Neural cell (in vitro differentiated cells): ENCODE results near the gene MRPL19. TPM values are rescaled to one million over a fixed set of nuclear protein-coding genes. Genes with fewer than 3 reads are reported as not detected.

Source experiments
- H2AFZ ChIP-seq: fragments of 200-600, 300-800 bp; sonication (generic), shearing (Covaris generic); 2 replicates; pipeline ENCODE4 v1.6.0; 2014; ENCODE audit warnings: low read depth, mild to moderate bottlenecking, antibody characterized with exemption, low read length, moderate library complexity
- H3F3A ChIP-seq: fragments of 200-600 bp; shearing (Covaris generic); 2 replicates; pipeline ENCODE4 v1.6.1; 2016; ENCODE audit warnings: mild to moderate bottlenecking, moderate library complexity, mixed read lengths, antibody characterized with exemption, low read length; ENCODE audit not compliant: insufficient read depth, poor library complexity, severe bottlenecking
- H3K27ac ChIP-seq: fragments of 200-600, 300-800 bp; sonication (generic), shearing (Covaris generic); 2 replicates; pipeline ENCODE4 v1.5.1; 2014; ENCODE audit warnings: mild to moderate bottlenecking, low read length, moderate library complexity
- H3K27me3 ChIP-seq: fragments of 300-800, 200-600 bp; sonication (generic), shearing (Covaris generic); 2 replicates; pipeline ENCODE4 v1.6.0; 2014; ENCODE audit warnings: mild to moderate bottlenecking, low read depth, low read length, moderate library complexity; ENCODE audit not compliant: insufficient read depth
- H3K36me3 ChIP-seq: fragments of 300-800, 200-600 bp; sonication (generic), shearing (Covaris generic); 2 replicates; pipeline ENCODE4 v1.5.1; 2014; ENCODE audit warnings: mild to moderate bottlenecking, antibody characterized with exemption, low read length, moderate library complexity; ENCODE audit not compliant: insufficient read depth
- H3K4me2 ChIP-seq: fragments of 300-800, 200-600 bp; sonication (generic), shearing (Covaris generic); 2 replicates; pipeline ENCODE4 v1.6.0; 2014; ENCODE audit warnings: mild to moderate bottlenecking, low read length
- H3K4me3 ChIP-seq: fragments of 300-800, 200-600 bp; sonication (generic), shearing (Covaris generic); 2 replicates; pipeline ENCODE4 v1.5.1; 2014; ENCODE audit warnings: mild to moderate bottlenecking, low read length, moderate library complexity
- H3K79me2 ChIP-seq: fragments of 200-600 bp; shearing (Covaris generic); replicated peaks from 2 replicates; pipeline ENCODE4 v1.6.0; 2014; ENCODE audit warnings: mild to moderate bottlenecking, low read length, moderate library complexity; ENCODE audit not compliant: insufficient read depth
- H3K9ac ChIP-seq: fragments of 300-800, 200-600 bp; sonication (generic), shearing (Covaris generic); 2 replicates; pipeline ENCODE4 v1.6.1; 2016; ENCODE audit warnings: mild to moderate bottlenecking, low read length, mixed read lengths
- H3K9me2 ChIP-seq: fragments of 200-600 bp; shearing (Covaris generic); 2 replicates; pipeline ENCODE4 v1.6.1; 2016; ENCODE audit warnings: mild to moderate bottlenecking, low read length, mixed read lengths; ENCODE audit not compliant: insufficient read depth
- H3K9me3 ChIP-seq: fragments of 200-600, 300-800 bp; sonication (generic), shearing (Covaris generic); 2 replicates; pipeline ENCODE4 v1.6.1; 2016; ENCODE audit warnings: mild to moderate bottlenecking, mixed run types, low read length, moderate library complexity, mixed read lengths
- H4K20me1 ChIP-seq: fragments of 200-600 bp; shearing (Covaris generic); 2 replicates; pipeline ENCODE4 v1.6.1; 2016; ENCODE audit warnings: mild to moderate bottlenecking, mixed run types; ENCODE audit not compliant: insufficient read depth
- CTCF ChIP-seq: fragments of 450-650 bp; IDR thresholded peaks from 2 replicates; pipeline ENCODE4 v1.5.1; 2014; ENCODE audit warnings: antibody characterized with exemption, mild to moderate bottlenecking, moderate library complexity; ENCODE audit not compliant: poor library complexity, severe bottlenecking
- EP300 ChIP-seq: fragments of 450-650 bp; conservative IDR thresholded peaks from 2 replicates; pipeline ENCODE4 v1.6.1; 2014; ENCODE audit warnings: antibody characterized with exemption, mild to moderate bottlenecking, moderate library complexity; ENCODE audit not compliant: poor library complexity, severe bottlenecking
- EZH2 ChIP-seq: fragments of 200-600, 300-800 bp; shearing (Covaris generic), sonication (generic); IDR thresholded peaks from 2 replicates; pipeline ENCODE4 v1.6.1; 2014; ENCODE audit warnings: antibody characterized with exemption, low read length, borderline replicate concordance, mild to moderate bottlenecking; ENCODE audit not compliant: insufficient read depth, poor library complexity, severe bottlenecking
- MXI1 ChIP-seq: fragments of 450-650 bp; conservative IDR thresholded peaks from 2 replicates; pipeline ENCODE4 v1.6.1; 2014; ENCODE audit warnings: antibody characterized with exemption, mild to moderate bottlenecking; ENCODE audit not compliant: poor library complexity, severe bottlenecking
- POLR2AphosphoS5 ChIP-seq: IDR thresholded peaks from 2 replicates; pipeline ENCODE4 v1.6.1; 2012
- RAD21 ChIP-seq: fragments of 450-650 bp; conservative IDR thresholded peaks from 2 replicates; pipeline ENCODE4 v1.6.1; 2014; ENCODE audit warnings: antibody characterized with exemption, mild to moderate bottlenecking, moderate library complexity
- REST ChIP-seq: IDR thresholded peaks from 2 replicates; pipeline ENCODE4 v1.6.1; 2012; ENCODE audit warnings: borderline replicate concordance
- SMC3 ChIP-seq: fragments of 450-650 bp; conservative IDR thresholded peaks from 2 replicates; pipeline ENCODE4 v1.6.1; 2014; ENCODE audit warnings: antibody characterized with exemption, mild to moderate bottlenecking, moderate library complexity; ENCODE audit not compliant: poor library complexity
- TAF1 ChIP-seq: IDR thresholded peaks from 2 replicates; pipeline ENCODE4 v1.6.1; 2012; ENCODE audit warnings: low read depth
- polyA plus RNA-seq: library from polyadenylated mRNA; depleted of rRNA; stranded (reverse); fragments of >200 nt; gene quantifications from 2 replicates; pipeline ENCODE4 v1.2.3, GENCODE V29; 2014

The MRPL19 gene
- polyA plus RNA-seq, 1 donor from 2014 or later = 28.1 TPM

DNA sequence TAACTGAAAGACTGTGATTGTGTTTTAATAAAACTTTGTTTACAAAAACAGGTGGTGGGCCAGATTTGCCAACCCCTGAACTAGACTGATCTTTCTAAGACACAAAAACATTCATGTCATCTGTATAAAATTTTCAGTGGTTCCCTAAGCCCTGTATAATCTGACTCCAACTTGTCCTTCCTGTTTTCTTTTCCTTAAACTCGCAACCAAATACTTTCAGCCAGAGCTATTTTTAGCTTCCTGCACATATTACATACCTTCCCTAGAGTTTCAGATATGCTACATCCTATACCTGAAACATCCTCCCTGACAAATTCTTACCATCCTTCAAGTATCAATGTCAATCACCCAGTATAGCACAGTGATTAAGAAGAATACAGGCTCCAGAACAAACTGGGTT, 59.3 kb downstream of the MRPL19 start:
- Histone ChIP-seq H4K20me1 (no peaks in the 10 kb centered on the region), H3K9ac (no peak overlapping the region), H3F3A (no peaks in the 10 kb centered on the region), H2AFZ (no peak overlapping the region), H3K4me3 (no peak overlapping the region), H3K79me2 (no peaks in the 10 kb centered on the region), H3K9me3 (no peaks in the 10 kb centered on the region), H3K27me3 (no peaks in the 10 kb centered on the region), H3K4me2 (no peak overlapping the region), H3K27ac (no peak overlapping the region), H3K9me2 (no peaks in the 10 kb centered on the region), H3K36me3 (no peaks in the 10 kb centered on the region)
- no peak for TF ChIP-seq TAF1
- TF ChIP-seq REST = no peak
- TF ChIP-seq EP300 = no peak
- TF ChIP-seq SMC3 = no peak
- no peak for TF ChIP-seq EZH2
- no peak for TF ChIP-seq RAD21
- no peak for TF ChIP-seq CTCF
- TF ChIP-seq POLR2AphosphoS5 = no peak
- TF ChIP-seq MXI1 = no peak

DNA sequence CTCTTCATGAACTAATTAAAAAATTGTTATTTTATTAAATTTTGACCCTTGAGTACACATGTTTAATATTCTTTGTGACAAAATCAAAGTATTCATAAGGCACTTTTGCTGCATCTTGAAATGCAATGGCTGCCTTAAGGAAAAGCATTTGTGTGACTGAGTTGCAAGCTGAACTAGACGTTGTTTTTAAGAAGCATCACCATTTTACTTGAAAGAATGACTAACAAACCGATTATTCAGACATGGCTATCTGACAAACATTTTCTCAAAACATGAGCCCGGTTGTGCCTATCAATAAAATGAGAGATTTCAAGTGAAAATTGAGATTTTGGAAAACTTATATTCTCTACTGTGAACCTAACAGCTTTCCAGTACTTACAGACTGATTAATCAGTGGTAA, 61.3 kb downstream of the MRPL19 start:
- Histone ChIP-seq H3K27ac (no peak overlapping the region), H3K27me3 (no peaks in the 10 kb centered on the region), H3F3A (no peaks in the 10 kb centered on the region), H3K4me3 (no peak overlapping the region), H3K9me2 (no peaks in the 10 kb centered on the region), H3K9me3 (no peaks in the 10 kb centered on the region), H2AFZ (no peak overlapping the region), H3K4me2 (no peak overlapping the region), H4K20me1 (no peaks in the 10 kb centered on the region), H3K9ac (no peak overlapping the region), H3K79me2 (no peaks in the 10 kb centered on the region), H3K36me3 (no peaks in the 10 kb centered on the region)
- TF ChIP-seq RAD21 = no peak
- TF ChIP-seq POLR2AphosphoS5 = no peak
- TF ChIP-seq CTCF = no peak
- TF ChIP-seq REST = no peak
- TF ChIP-seq EP300 = no peak
- no peak for TF ChIP-seq MXI1
- no peak for TF ChIP-seq TAF1
- TF ChIP-seq EZH2 = no peak
- no peak for TF ChIP-seq SMC3
